GM19025 (cell line): ENCODE results near the gene GATB.

Experiments
- ATAC-seq: cut with Tn5 transposase; IDR thresholded peaks from one replicate; pipeline ENCODE4 v1.9.1; 2021; ENCODE audit warnings: mild to moderate bottlenecking, low read depth, moderate library complexity; ENCODE audit not compliant: unreplicated experiment

Gene GATB

GRCh38 chr4:151760712-151761661 is at the start of gene GATB:
Gene GATB (minus strand): TSS chr4:151761007. CDS start chr4:151760982, 25 bp downstream.
- peak; percentile 100 for ATAC-seq

- ATAC-seq: no peak
Measured at GRCh38 chr4:151810476-151810875, 49.7 kb upstream of the GATB start.

GRCh38 chr4:151809716-151810115 is 48.9 kb upstream of the GATB start:
- ATAC-seq: no peak

GRCh38 chr4:151808542-151808941 is 47.7 kb upstream of the GATB start:
- no peak for ATAC-seq

GRCh38 chr4:151808120-151808529 is 47.3 kb upstream of the GATB start:
- no peak for ATAC-seq

- ATAC-seq: no peak
Measured at GRCh38 chr4:151807220-151807619, 46.4 kb upstream of the GATB start.

GRCh38 chr4:151806511-151806927 is 45.7 kb upstream of the GATB start:
- ATAC-seq: no peak

- no peak for ATAC-seq
Measured at GRCh38 chr4:151804821-151805220, 44.0 kb upstream of the GATB start.

- ATAC-seq: no peak
Measured at GRCh38 chr4:151804086-151804630, 43.4 kb upstream of the GATB start.

GRCh38 chr4:151803246-151803645 is 42.4 kb upstream of the GATB start:
- no peak for ATAC-seq

- ATAC-seq: no peak
Measured at GRCh38 chr4:151801547-151802516, 41.0 kb upstream of the GATB start.

GRCh38 chr4:151799417-151800012 is 38.7 kb upstream of the GATB start:
- ATAC-seq: no peak

GRCh38 chr4:151798678-151799416 is 38.0 kb upstream of the GATB start:
- ATAC-seq: peak; percentile 73

GRCh38 chr4:151797853-151798252 is 37.0 kb upstream of the GATB start:
- no peak for ATAC-seq

- no peak for ATAC-seq
Measured at GRCh38 chr4:151797131-151797530, 36.3 kb upstream of the GATB start.

GRCh38 chr4:151796106-151796505 is 35.3 kb upstream of the GATB start:
- no peak for ATAC-seq

GRCh38 chr4:151792995-151793394 is 32.2 kb upstream of the GATB start:
- no peak for ATAC-seq

GRCh38 chr4:151792530-151792929 is 31.7 kb upstream of the GATB start:
- no peak for ATAC-seq

- ATAC-seq: no peak
Measured at GRCh38 chr4:151788021-151788420, 27.2 kb upstream of the GATB start.

GRCh38 chr4:151786158-151786495 is 25.3 kb upstream of the GATB start:
- no peak for ATAC-seq
